Activated B cell treated with CpG ODN at 0.5 μM for 24 hours (primary cell): Measurements from ENCODE around the gene LCLAT1. TPM values are rescaled to one million over a fixed set of nuclear protein-coding genes. Genes with fewer than 3 reads are reported as not detected.

Experiments
- ATAC-seq: fragments of 200-7000 bp; cut with Tn5 transposase; one replicate; pipeline ENCODE4 v1.10.0; 2021; ENCODE audit warnings: low read depth, mild to moderate bottlenecking, moderate library complexity
- CTCF ChIA-PET: fragments of 350-600 bp; sonication (Branson Sonifier 250); formaldehyde crosslinking; loops from one replicate; lab custom pipeline; 2021; ENCODE audit warnings: antibody characterized with exemption; lab: Charles Lee
- POLR2A ChIA-PET: fragments of 350-600 bp; sonication (Branson Sonifier 250); formaldehyde crosslinking; loops from one replicate; lab custom pipeline; 2021; ENCODE audit warnings: antibody characterized with exemption; lab: Charles Lee
- DNase-seq: peaks from one replicate; pipeline ENCODE4 v3.0.0; 2022
- H3K27ac Mint-ChIP-seq: one replicate; pipeline ENCODE4 v1.8.0; 2020; ENCODE audit warnings: mixed read lengths
- H3K27me3 Mint-ChIP-seq: one replicate; pipeline ENCODE4 v1.8.0; 2021; ENCODE audit warnings: mixed read lengths
- H3K36me3 Mint-ChIP-seq: one replicate; pipeline ENCODE4 v1.8.0; 2021; ENCODE audit warnings: low read depth, mixed read lengths
- H3K4me1 Mint-ChIP-seq: one replicate; pipeline ENCODE4 v1.8.0; 2021; ENCODE audit warnings: mixed read lengths
- H3K4me3 Mint-ChIP-seq: one replicate; pipeline ENCODE4 v1.8.0; 2020; ENCODE audit warnings: mild to moderate bottlenecking, mixed read lengths
- H3K9me3 Mint-ChIP-seq: one replicate; pipeline ENCODE4 v1.8.0; 2020; ENCODE audit warnings: mixed read lengths
- intact Hi-C: fragments of 100-400 bp; cut with micrococcal nuclease; formaldehyde crosslinking; loops from one replicate; pipeline ENCODE4 v1.15.1; 2024
- total RNA-seq: library from RNA; stranded (reverse); gene quantifications from 2 replicates; pipeline ENCODE4 v1.2.3, GENCODE V29; 2022
- TF ChIP-seq, protein P1 (sequence below): fragments of 200-600 bp; IDR thresholded peaks from one replicate; pipeline ENCODE4 v1.8.0; 2022; ENCODE audit warnings: antibody characterized with exemption, mild to moderate bottlenecking

Gene LCLAT1
- total RNA-seq, 1 donor from 2014 or later: 25.9 TPM

DNA sequence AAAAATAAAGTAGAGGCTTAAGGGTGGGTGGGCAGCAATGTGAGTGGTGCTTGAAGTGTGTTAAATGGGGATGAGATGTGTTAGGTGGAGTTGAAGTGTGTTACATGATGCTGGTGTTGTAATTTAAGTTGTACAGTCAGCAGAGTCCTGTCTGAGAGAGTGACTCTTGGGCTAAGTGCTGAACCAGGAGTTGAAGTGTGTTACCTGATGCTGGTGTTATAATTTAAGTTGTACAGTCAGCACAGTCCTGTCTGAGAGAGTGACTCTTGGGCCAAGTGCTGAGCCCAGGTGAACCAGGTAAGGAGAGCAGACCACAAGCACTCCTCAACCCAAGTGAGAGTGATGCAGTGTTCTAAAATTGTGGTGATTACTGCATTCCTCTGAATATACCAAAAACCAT, 40.6 kb downstream of the LCLAT1 start:
- POLR2A ChIA-PET: no interaction called here
- Mint-ChIP-seq H3K36me3 (peaks cover 8% of the 10 kb centered on the region), H3K4me1 (peaks cover 55% of the 10 kb centered on the region), H3K27ac (no peak overlapping the region), H3K9me3 (peaks cover 3% of the 10 kb centered on the region), H3K4me3 (no peak overlapping the region), H3K27me3 (no peaks in the 10 kb centered on the region)
- DNase-seq (no peak), ATAC-seq (no peak)
- TF ChIP-seq, protein P1, sequence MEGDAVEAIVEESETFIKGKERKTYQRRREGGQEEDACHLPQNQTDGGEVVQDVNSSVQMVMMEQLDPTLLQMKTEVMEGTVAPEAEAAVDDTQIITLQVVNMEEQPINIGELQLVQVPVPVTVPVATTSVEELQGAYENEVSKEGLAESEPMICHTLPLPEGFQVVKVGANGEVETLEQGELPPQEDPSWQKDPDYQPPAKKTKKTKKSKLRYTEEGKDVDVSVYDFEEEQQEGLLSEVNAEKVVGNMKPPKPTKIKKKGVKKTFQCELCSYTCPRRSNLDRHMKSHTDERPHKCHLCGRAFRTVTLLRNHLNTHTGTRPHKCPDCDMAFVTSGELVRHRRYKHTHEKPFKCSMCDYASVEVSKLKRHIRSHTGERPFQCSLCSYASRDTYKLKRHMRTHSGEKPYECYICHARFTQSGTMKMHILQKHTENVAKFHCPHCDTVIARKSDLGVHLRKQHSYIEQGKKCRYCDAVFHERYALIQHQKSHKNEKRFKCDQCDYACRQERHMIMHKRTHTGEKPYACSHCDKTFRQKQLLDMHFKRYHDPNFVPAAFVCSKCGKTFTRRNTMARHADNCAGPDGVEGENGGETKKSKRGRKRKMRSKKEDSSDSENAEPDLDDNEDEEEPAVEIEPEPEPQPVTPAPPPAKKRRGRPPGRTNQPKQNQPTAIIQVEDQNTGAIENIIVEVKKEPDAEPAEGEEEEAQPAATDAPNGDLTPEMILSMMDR: no peak
- CTCF ChIA-PET: interaction anchor here (1.1 to 1.5 kb wide), 2 partner anchors 224 to 323 kb away, joined by 3 to 5 read pairs; no protein-coding TSS in a partner anchor
- intact Hi-C loops: no loop called here

DNA sequence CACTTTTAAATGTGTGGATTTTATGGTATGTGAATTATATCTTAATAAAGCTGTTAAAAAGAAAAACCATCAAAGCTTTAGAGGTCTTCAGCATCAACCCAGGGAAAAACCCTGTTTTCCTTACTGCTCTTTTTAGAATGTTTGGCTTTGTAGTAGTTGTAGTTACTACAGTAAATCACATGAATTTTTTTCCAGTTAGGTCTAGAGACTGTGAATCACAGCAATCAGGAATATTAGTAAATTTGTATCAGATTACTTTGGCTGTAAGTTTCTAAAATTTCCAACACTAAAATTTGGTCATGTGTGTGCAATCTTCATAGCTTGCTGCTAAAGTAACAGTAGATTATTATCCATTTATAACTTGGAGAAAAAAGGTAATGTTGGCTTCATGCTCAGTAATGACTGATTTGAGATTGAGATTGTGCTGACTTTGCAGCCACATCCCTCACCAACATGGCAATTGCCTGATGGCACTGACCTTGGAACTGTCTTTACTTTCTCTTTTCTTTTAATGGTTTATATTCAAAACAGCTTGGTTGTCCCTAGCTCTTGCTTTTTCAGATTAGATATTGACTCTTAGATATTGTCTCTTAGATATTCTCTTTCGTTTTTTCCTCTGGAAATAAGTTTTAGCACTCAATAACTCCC, 41.1 kb downstream of the LCLAT1 start:
- ChIA-PET CTCF (interaction anchor here (1.1 to 1.5 kb wide), 3 partner anchors 13 to 323 kb away, joined by 3 to 5 read pairs (median 3); no protein-coding TSS in a partner anchor), POLR2A (interaction anchor here (0.7 kb wide), 1 partner anchor 81 kb away, joined by 5 read pairs; no protein-coding TSS in a partner anchor)
- H3K9me3 Mint-ChIP-seq: peaks cover 3% of the 10 kb centered on the region
- no peaks in the 10 kb centered on the region for H3K27me3 Mint-ChIP-seq
- H3K36me3 Mint-ChIP-seq: peaks cover 8% of the 10 kb centered on the region
- peaks cover 56% of the 10 kb centered on the region for H3K4me1 Mint-ChIP-seq
- TF ChIP-seq, protein P1: no peak
- DNase-seq (no peak), ATAC-seq (no peak)
- intact Hi-C loops: no loop called here
- H3K4me3 Mint-ChIP-seq: no peak overlapping the region
- H3K27ac Mint-ChIP-seq: no peak overlapping the region

DNA sequence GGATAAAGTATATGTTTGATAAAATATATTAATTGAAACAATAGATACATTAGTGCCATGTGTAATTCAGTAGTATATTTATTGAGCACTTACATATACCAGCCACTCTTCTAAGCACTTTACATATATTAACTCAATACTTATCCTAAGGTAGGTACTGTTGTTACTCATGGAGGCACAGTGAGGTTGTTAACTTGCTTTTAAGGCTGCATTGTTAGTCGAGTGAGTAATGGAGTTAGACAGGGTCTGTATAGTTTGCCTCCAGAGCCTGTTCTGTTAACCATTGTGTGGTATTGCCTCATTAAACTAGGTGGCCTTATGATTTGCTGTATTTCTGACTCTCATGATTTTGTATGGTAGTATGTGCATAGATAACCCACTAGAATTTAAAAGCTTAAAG, 44.2 kb downstream of the LCLAT1 start:
- Mint-ChIP-seq H3K27ac (no peak overlapping the region), H3K36me3 (peaks cover 18% of the 10 kb centered on the region), H3K4me1 (peaks cover 62% of the 10 kb centered on the region), H3K4me3 (no peak overlapping the region), H3K27me3 (no peaks in the 10 kb centered on the region), H3K9me3 (peaks cover 10% of the 10 kb centered on the region)
- CTCF ChIA-PET: no interaction called here
- POLR2A ChIA-PET: interaction anchor here (0.6 kb wide), 1 partner anchor 131 kb away, joined by 3 read pairs; no protein-coding TSS in a partner anchor
- TF ChIP-seq, protein P1: no peak
- intact Hi-C loops: loop anchor here (2.0 kb wide), 1 partner anchor 14 kb away; no protein-coding TSS in a partner anchor
- DNase-seq (no peak), ATAC-seq (no peak)

DNA sequence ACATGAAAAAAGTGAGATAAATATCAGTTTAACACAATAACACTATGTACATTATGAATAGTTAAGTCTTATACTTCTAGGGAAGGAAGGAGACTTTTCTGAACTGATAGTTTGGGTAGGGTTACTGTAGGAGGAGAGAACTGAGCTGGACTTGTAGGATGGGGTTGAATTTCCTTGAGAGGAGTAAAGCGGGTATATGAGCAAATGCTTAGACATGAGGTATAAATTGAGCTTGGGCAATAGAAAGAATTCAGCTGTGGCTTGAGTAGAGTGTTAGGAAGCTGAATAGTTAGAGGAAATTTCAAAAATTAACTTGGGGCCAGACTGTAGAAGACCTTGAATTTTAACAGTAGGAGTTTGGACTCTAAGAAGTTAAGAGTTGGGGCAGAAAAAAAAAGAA, 45.1 kb downstream of the LCLAT1 start:
- peak overlapping the region; percentile 53 for H3K27ac Mint-ChIP-seq
- TF ChIP-seq, protein P1: no peak
- peaks cover 15% of the 10 kb centered on the region for H3K9me3 Mint-ChIP-seq
- no peaks in the 10 kb centered on the region for H3K27me3 Mint-ChIP-seq
- ChIA-PET CTCF (interaction anchor here (0.7 to 0.8 kb wide), 2 partner anchors 11 to 420 kb away, joined by 3 read pairs; no protein-coding TSS in a partner anchor), POLR2A (interaction anchor here (0.6 kb wide), 1 partner anchor 261 kb away, joined by 3 read pairs; the partner anchor contains the start of gene LBH)
- peaks cover 62% of the 10 kb centered on the region for H3K4me1 Mint-ChIP-seq
- no peak overlapping the region for H3K4me3 Mint-ChIP-seq
- ATAC-seq (no peak), DNase-seq (no peak)
- intact Hi-C loops: no loop called here
- peaks cover 25% of the 10 kb centered on the region for H3K36me3 Mint-ChIP-seq

DNA sequence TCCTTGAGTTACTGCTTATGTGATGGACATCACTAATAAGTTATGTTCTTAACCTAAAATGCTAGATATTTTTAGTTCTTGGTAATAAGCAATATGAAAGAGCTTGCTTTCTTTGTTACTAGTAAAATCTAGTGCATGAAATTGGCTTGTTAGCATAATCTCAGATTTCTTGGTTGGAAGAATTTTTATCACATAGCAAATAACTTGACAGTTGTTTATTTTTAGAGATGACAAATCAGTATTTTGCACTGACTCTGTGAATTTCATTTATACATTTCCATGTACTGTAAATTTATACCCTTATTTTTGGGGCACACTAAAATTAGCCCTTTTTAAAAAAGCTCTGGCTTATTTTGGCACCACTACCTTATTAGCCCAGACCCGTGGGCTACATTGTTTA, 45.6 kb downstream of the LCLAT1 start:
- no peak overlapping the region for H3K4me3 Mint-ChIP-seq
- H3K36me3 Mint-ChIP-seq: peaks cover 27% of the 10 kb centered on the region
- H3K4me1 Mint-ChIP-seq: peaks cover 59% of the 10 kb centered on the region
- no peak for DNase-seq
- H3K9me3 Mint-ChIP-seq: peaks cover 17% of the 10 kb centered on the region
- CTCF ChIA-PET: interaction anchor here (0.7 kb wide), 1 partner anchor 420 kb away, joined by 3 read pairs; no protein-coding TSS in a partner anchor
- H3K27ac Mint-ChIP-seq: peak overlapping the region; percentile 9
- POLR2A ChIA-PET: interaction anchor here (0.6 kb wide), 1 partner anchor 262 kb away, joined by 3 read pairs; the partner anchor contains the start of gene LBH
- intact Hi-C loops: no loop called here
- no peak for ATAC-seq
- H3K27me3 Mint-ChIP-seq: no peaks in the 10 kb centered on the region
- TF ChIP-seq, protein P1: no peak
